Naive thymus-derived CD4-positive, alpha-beta T cell (primary cell): ENCODE measurements around the gene CAMTA1. TPM values are rescaled to one million over a fixed set of nuclear protein-coding genes. Genes with fewer than 3 reads are reported as not detected.

Source experiments
- ATAC-seq: fragments of 150-1000 bp; cut with Tn5 transposase; 2 replicates; pipeline ENCODE4 v1.10.0; 2021; ENCODE audit warnings: mild to moderate bottlenecking, moderate library complexity
- CTCF ChIA-PET: fragments of 350-600 bp; sonication (Branson Sonifier 250); formaldehyde crosslinking; loops from one replicate; lab custom pipeline; 2021; ENCODE audit warnings: antibody characterized with exemption; lab: Charles Lee
- POLR2A ChIA-PET: fragments of 350-600 bp; sonication (Branson Sonifier 250); formaldehyde crosslinking; loops from one replicate; lab custom pipeline; 2021; ENCODE audit warnings: antibody characterized with exemption, inconsistent platforms; lab: Charles Lee
- DNase-seq, 9 donors: peaks; one replicate each; pipeline versions ENCODE4 v3.0.0 to v3.0.0-alpha.2; 2020 to 2022; ENCODE audit warnings: mixed read lengths in 1 of 9
- H3K27ac ChIP-seq: one replicate; pipeline ENCODE4 v1.7.0; 2013; ENCODE audit warnings: mild to moderate bottlenecking, low read depth, low read length, moderate library complexity
- H3K27me3 ChIP-seq, 2 donors: one replicate each; pipeline ENCODE4 v1.7.0; 2013; ENCODE audit warnings: low read length in 2 of 2, mild to moderate bottlenecking in 2 of 2, moderate library complexity in 2 of 2; ENCODE audit not compliant: control insufficient read depth in 2 of 2, insufficient read depth in 2 of 2
- H3K36me3 ChIP-seq, 3 experiments: 1 replicate in 2 of 3; 2 replicates in 1 of 3; pipeline ENCODE4 v1.7.0; 2013; ENCODE audit warnings: low read length in 3 of 3, mild to moderate bottlenecking in 3 of 3, moderate library complexity in 1 of 3; ENCODE audit not compliant: insufficient read depth in 3 of 3, control insufficient read depth in 2 of 3
- H3K4me1 ChIP-seq, 2 donors: one replicate each; pipeline ENCODE4 v1.7.0; 2013; ENCODE audit warnings: low read length in 2 of 2, mild to moderate bottlenecking in 2 of 2, moderate library complexity in 1 of 2; ENCODE audit not compliant: control insufficient read depth in 2 of 2, insufficient read depth in 2 of 2
- H3K4me3 ChIP-seq: 2 replicates; pipeline ENCODE4 v1.7.0; 2013; ENCODE audit warnings: mild to moderate bottlenecking, low read length
- H3K9me3 ChIP-seq, 3 experiments: 1 replicate in 2 of 3; 2 replicates in 1 of 3; pipeline ENCODE4 v1.7.0; 2013; ENCODE audit warnings: low read length in 3 of 3; ENCODE audit not compliant: control insufficient read depth in 2 of 3
- H3K27ac Mint-ChIP-seq, 9 donors: one replicate each; pipeline ENCODE4 v1.8.0; 2020 to 2022; ENCODE audit warnings: mixed read lengths in 9 of 9, mild to moderate bottlenecking in 8 of 9, moderate library complexity in 5 of 9, inconsistent platforms in 2 of 9
- H3K27me3 Mint-ChIP-seq, 5 donors: one replicate each; pipeline ENCODE4 v1.8.0; 2021 to 2022; ENCODE audit warnings: mixed read lengths in 5 of 5, mild to moderate bottlenecking in 1 of 5
- H3K36me3 Mint-ChIP-seq, 5 donors: one replicate each; pipeline ENCODE4 v1.8.0; 2020 to 2022; ENCODE audit warnings: mixed read lengths in 5 of 5, mild to moderate bottlenecking in 3 of 5, inconsistent platforms in 1 of 5
- H3K4me1 Mint-ChIP-seq, 7 donors: one replicate each; pipeline ENCODE4 v1.8.0; 2020 to 2022; ENCODE audit warnings: mixed read lengths in 7 of 7, mild to moderate bottlenecking in 3 of 7, inconsistent platforms in 1 of 7
- H3K4me3 Mint-ChIP-seq, 10 donors: one replicate each; pipeline ENCODE4 v1.8.0; 2020 to 2022; ENCODE audit warnings: mild to moderate bottlenecking in 10 of 10, mixed read lengths in 10 of 10, moderate library complexity in 6 of 10, inconsistent platforms in 2 of 10
- H3K9me3 Mint-ChIP-seq, 11 donors: one replicate each; pipeline ENCODE4 v1.8.0; 2020 to 2022; ENCODE audit warnings: mixed read lengths in 11 of 11, mild to moderate bottlenecking in 4 of 11, inconsistent platforms in 1 of 11, moderate library complexity in 1 of 11
- intact Hi-C, 2 donors: fragments of 100-400 bp; cut with micrococcal nuclease; formaldehyde crosslinking; loops; one replicate each; pipeline ENCODE4 v1.15.1; 2023
- polyA plus RNA-seq, 2 donors: library from polyadenylated mRNA; unstranded; fragments of 300-500 nt; fragmentation: Illumina TruSeq; gene quantifications; one replicate each; pipeline ENCODE4 v1.2.3, GENCODE V29; 2021
- total RNA-seq, 6 experiments: library from RNA in 5 of 6; stranded (reverse) in 5 of 6; gene quantifications; 1 replicate in 5 of 6; 2 replicates in 1 of 6; pipeline ENCODE4 v1.2.3 and lab custom pipeline; 2021 to 2026

CAMTA1 gene
- total and polyA plus RNA-seq, 7 experiments from 2014 or later: 38.1 to 68.6 (median 42.6) TPM

DNA sequence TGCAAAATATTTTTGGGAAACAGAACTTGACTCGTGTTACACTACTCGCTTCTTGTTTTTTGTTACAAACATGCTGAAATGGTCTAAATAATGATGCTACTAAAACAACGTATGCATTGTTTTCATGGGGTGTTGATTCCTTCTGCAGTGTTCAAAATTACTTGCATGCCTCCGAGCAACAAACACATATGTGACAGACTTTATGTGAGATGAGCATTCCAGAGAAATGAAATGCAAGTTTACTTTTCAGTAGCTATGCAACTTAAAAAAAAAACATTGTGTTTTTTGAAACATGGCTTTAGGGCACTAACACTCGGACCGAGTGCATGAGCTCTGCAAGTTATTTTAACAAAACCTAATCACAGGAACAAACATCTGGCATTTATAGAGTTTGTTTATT, 84.8 kb downstream of the CAMTA1 start:
- Mint-ChIP-seq H3K4me1 (peaks cover 21 to 54% (median 40%) of the 10 kb centered on the region in 7 donors), H3K9me3 (no peaks in the 10 kb centered on the region), H3K27me3 (no peaks in the 10 kb centered on the region), H3K36me3 (peaks cover 0 to 14% (median 0%) of the 10 kb centered on the region in 5 donors), H3K27ac (no peak overlapping the region), H3K4me3 (no peak overlapping the region)
- Histone ChIP-seq H3K4me3 (no peak overlapping the region), H3K36me3 (peaks cover 0 to 19% (median 0%) of the 10 kb centered on the region in 3 experiments), H3K4me1 (no peaks in the 10 kb centered on the region), H3K27ac (no peak overlapping the region), H3K9me3 (no peaks in the 10 kb centered on the region), H3K27me3 (no peaks in the 10 kb centered on the region)
- no peak for ATAC-seq
- CTCF ChIA-PET: no interaction called here
- POLR2A ChIA-PET: no interaction called here
- intact Hi-C loops: no loop called here
- DNase-seq: no peak

DNA sequence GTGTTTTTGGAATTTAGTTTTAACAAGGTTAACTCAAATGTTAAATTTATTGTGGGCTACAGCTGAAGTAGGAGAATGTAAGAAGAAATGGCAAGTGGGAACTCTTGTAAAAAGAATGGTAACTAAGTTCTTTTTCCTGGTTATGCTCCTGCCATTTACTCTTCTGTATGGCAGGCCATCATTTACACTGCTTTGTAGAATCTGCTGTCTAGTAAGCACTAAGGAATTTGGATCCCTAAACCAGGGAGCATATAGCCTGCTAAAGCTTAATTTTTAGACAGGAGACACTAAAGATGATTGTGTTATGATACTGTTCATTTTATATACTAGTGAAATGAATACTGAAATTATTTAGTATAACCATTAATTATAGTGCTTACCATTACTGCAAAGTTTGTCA, 85.3 kb downstream of the CAMTA1 start:
- Mint-ChIP-seq H3K9me3 (no peaks in the 10 kb centered on the region), H3K36me3 (peaks cover 0 to 18% (median 2%) of the 10 kb centered on the region in 5 donors), H3K27ac (peak overlapping the region in 1 of 9 donors; percentile 16), H3K4me1 (peaks cover 21 to 50% (median 35%) of the 10 kb centered on the region in 7 donors), H3K27me3 (no peaks in the 10 kb centered on the region), H3K4me3 (no peak overlapping the region)
- intact Hi-C loops: no loop called here
- ChIA-PET CTCF (interaction anchor here (0.6 kb wide), 1 partner anchor 59 kb away, joined by 3 read pairs; no protein-coding TSS in a partner anchor), POLR2A (no interaction called here)
- Histone ChIP-seq H3K27ac (no peak overlapping the region), H3K27me3 (no peaks in the 10 kb centered on the region), H3K4me3 (no peak overlapping the region), H3K4me1 (no peaks in the 10 kb centered on the region), H3K36me3 (peaks cover 0 to 20% (median 0%) of the 10 kb centered on the region in 3 experiments), H3K9me3 (no peaks in the 10 kb centered on the region)
- no peak for ATAC-seq
- no peak for DNase-seq

DNA sequence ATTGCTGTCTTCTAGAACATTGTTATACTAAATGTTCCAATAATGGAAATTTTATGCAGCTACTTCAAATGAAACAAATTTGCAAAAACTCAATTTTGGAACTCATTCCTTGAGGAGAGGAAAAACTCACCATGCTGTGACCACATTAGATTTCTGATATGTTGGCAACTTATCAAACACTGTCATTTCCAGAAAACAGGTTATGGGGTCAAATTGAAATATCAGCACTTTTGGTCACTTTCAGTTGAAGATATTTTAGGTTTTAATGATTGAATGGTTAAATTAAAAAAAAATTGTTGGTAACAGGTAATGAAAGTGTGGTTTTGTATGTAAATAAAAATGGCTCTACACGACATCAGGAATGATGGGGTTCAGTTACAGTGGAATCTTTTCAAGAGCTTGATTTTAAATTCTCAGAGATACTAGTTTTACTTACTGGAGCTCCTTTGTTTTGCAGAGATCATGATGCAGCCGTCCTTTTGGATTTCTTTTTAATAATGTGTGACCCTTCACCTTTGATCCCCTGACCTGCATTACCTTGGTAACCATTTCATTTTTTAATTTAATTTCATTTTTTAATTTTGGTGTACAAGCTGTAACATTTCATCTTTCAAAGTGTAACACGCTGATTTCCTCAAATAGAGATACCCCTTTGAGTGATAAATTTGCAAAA, 86.2 kb downstream of the CAMTA1 start:
- ChIA-PET POLR2A (no interaction called here), CTCF (no interaction called here)
- no peak overlapping the region for H3K4me3 ChIP-seq
- H3K27ac ChIP-seq: no peak overlapping the region
- Mint-ChIP-seq H3K4me1 (peaks cover 21 to 41% (median 27%) of the 10 kb centered on the region in 7 donors), H3K27me3 (no peaks in the 10 kb centered on the region), H3K4me3 (no peak overlapping the region), H3K36me3 (peaks cover 0 to 20% (median 2%) of the 10 kb centered on the region in 5 donors), H3K27ac (peak overlapping the region in 1 of 9 donors; percentile 68), H3K9me3 (no peaks in the 10 kb centered on the region)
- no peak for ATAC-seq
- intact Hi-C loops: no loop called here
- DNase-seq: no peak
- H3K4me1 ChIP-seq: no peaks in the 10 kb centered on the region
- no peaks in the 10 kb centered on the region for H3K9me3 ChIP-seq
- no peaks in the 10 kb centered on the region for H3K27me3 ChIP-seq
- peaks cover 0 to 20% (median 0%) of the 10 kb centered on the region in 3 experiments for H3K36me3 ChIP-seq

DNA sequence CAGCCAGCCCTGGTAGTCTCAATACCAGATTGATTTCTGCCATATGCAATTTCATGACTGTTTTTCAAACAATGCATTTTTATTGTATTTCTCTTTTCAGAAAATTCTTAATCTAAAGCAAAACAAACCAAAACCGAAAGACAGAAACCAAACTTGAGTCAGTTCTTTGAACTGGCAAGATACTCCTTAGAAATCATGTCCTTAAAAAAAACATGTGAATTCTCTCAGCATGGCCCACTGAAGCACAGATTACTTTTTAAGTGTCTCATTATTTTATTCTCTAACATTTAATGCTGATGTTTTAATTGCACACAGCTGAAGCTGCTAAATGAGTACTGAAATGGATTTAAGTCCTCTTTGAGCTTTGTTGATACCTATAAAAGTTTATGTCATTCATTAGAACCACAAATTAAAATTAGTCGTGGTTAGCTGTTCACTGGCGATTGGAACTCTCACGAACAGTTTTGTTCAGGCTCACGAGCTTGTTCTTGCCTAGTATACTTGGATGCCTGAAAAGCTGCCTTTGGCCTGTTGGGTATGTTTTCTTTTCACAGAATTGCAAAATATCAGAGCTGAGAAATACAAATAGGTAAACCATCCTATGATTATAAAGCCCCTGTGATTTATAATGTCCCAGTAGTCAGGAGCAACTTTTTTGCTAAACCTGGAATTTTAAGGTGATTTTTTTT, 87.5 kb downstream of the CAMTA1 start:
- Histone ChIP-seq H3K27ac (no peak overlapping the region), H3K27me3 (no peaks in the 10 kb centered on the region), H3K4me1 (no peaks in the 10 kb centered on the region), H3K9me3 (no peaks in the 10 kb centered on the region), H3K4me3 (no peak overlapping the region), H3K36me3 (peaks cover 0 to 20% (median 0%) of the 10 kb centered on the region in 3 experiments)
- no peaks in the 10 kb centered on the region for H3K27me3 Mint-ChIP-seq
- H3K9me3 Mint-ChIP-seq: no peaks in the 10 kb centered on the region
- H3K4me3 Mint-ChIP-seq: peak overlapping the region in 1 of 10 donors; percentile 18
- ATAC-seq: no peak
- DNase-seq: no peak
- ChIA-PET CTCF (no interaction called here), POLR2A (no interaction called here)
- H3K36me3 Mint-ChIP-seq: peaks cover 0 to 30% (median 2%) of the 10 kb centered on the region in 5 donors
- H3K4me1 Mint-ChIP-seq: peaks cover 14 to 31% (median 20%) of the 10 kb centered on the region in 7 donors
- intact Hi-C loops: no loop called here
- peak overlapping the region in 1 of 9 donors; percentile 34 for H3K27ac Mint-ChIP-seq

DNA sequence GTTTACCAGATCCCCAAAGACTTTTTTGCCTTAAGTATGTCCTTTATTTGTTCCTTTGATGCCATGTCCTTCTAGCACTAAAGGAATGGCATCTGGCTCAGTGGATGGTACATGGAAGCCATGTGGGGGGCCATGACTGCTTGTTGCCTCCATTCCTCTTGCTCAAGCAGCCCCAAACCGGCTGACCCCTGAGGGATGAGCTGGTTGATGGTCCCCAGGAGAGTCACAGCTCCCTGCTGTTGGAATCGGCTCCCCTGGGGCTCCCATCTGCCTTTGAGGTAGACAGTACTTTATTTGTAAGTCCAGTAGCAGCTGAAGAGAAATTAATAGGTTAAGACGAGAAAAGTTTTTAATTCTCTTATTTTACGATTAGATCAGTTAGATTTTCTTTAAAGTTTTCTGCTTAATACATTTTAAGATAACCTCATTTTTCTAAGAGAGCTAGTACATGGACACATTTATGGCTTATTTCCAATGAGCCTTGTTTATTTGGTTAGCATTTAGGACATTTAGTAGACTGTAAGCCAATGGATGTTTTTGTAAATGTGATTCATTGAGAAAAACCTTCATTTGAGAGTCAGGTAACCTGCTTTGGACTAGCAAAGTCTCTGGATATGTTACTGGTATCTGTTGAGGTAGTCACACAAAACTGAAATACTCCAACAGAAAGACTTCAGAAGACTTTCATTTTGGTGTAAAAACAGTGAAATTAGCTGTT, 88.2 kb downstream of the CAMTA1 start:
- Histone ChIP-seq H3K36me3 (peaks cover 0 to 20% (median 0%) of the 10 kb centered on the region in 3 experiments), H3K4me1 (no peaks in the 10 kb centered on the region), H3K9me3 (no peaks in the 10 kb centered on the region), H3K4me3 (no peak overlapping the region), H3K27ac (no peak overlapping the region), H3K27me3 (no peaks in the 10 kb centered on the region)
- H3K27ac Mint-ChIP-seq: no peak overlapping the region
- no peak for DNase-seq
- POLR2A ChIA-PET: no interaction called here
- no peaks in the 10 kb centered on the region for H3K27me3 Mint-ChIP-seq
- peaks cover 0 to 31% (median 2%) of the 10 kb centered on the region in 5 donors for H3K36me3 Mint-ChIP-seq
- no peaks in the 10 kb centered on the region for H3K9me3 Mint-ChIP-seq
- H3K4me1 Mint-ChIP-seq: peaks cover 7 to 24% (median 12%) of the 10 kb centered on the region in 7 donors
- no peak overlapping the region for H3K4me3 Mint-ChIP-seq
- CTCF ChIA-PET: no interaction called here
- intact Hi-C loops: no loop called here
- ATAC-seq: no peak

DNA sequence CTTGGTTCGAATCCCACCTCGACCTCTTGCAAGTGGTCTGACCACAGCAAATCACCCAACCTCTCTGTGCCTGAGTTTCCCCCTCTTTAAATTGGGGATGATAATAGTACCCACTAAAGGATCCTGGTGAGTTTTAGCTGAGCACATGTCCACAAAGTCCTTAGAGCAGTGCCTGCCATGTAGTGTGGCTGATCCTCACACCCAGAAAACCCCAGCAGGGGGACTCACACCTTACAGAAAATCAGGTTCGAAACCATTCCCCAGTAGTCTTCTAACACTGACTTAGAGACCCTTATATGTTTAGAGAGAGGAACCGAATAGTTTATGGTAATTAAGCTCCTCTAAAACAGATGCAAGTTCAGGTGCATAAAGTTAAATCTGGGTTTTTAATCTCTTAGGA, 89.0 kb downstream of the CAMTA1 start:
- no peak overlapping the region for H3K4me3 ChIP-seq
- DNase-seq (no peak), ATAC-seq (no peak)
- CTCF ChIA-PET: no interaction called here
- POLR2A ChIA-PET: no interaction called here
- H3K9me3 ChIP-seq: no peaks in the 10 kb centered on the region
- no peak overlapping the region for H3K27ac ChIP-seq
- Mint-ChIP-seq H3K36me3 (peaks cover 0 to 35% (median 2%) of the 10 kb centered on the region in 5 donors), H3K27ac (no peak overlapping the region), H3K9me3 (no peaks in the 10 kb centered on the region), H3K27me3 (no peaks in the 10 kb centered on the region), H3K4me1 (peaks cover 0 to 18% (median 8%) of the 10 kb centered on the region in 7 donors), H3K4me3 (no peak overlapping the region)
- intact Hi-C loops: no loop called here
- peaks cover 0 to 20% (median 0%) of the 10 kb centered on the region in 3 experiments for H3K36me3 ChIP-seq
- H3K4me1 ChIP-seq: no peaks in the 10 kb centered on the region
- no peaks in the 10 kb centered on the region for H3K27me3 ChIP-seq
